NCI-H146 treated with DMSO at 0.1 percent for 48 hours (cell line): ENCODE results near the gene ADGRF3.
"Not testable (repeated sequence)": the region's sequence is repeated elsewhere in the genome, so short reads cannot be mapped to it uniquely, and the experiment has no call there.

ENCODE experiments used
- DNase-seq: peaks from one replicate; lab custom pipeline; 2025; ENCODE audit not compliant: unreplicated experiment; lab: John Stamatoyannopoulos, UW

Gene ADGRF3

GRCh38 chr2:26283606-26284005, 63.0 kb downstream of the ADGRF3 start:
- DNase-seq, result no peak

- DNase-seq, result no peak
These were observed 65.4 kb downstream of the ADGRF3 start for GRCh38 chr2:26281226-26281625.

DNA sequence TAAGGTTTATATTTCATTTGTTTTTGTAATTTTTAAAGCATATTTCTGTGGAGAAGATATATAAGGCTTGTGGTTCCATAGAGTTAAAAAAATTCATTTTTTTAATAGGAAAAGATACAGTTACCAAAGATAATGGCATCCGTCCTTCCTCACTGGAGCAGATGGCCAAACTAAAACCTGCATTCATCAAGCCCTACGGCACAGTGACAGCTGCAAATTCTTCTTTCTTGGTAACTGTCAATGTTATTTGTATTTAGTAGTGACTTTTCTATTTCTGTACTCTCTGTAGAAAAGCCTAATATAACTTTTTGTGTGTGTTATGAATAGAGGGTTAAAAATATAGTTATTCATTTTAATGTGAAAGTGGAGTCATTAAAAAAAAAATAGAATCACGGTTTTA, 66.7 kb downstream of the ADGRF3 start:
- no peak for DNase-seq

DNA sequence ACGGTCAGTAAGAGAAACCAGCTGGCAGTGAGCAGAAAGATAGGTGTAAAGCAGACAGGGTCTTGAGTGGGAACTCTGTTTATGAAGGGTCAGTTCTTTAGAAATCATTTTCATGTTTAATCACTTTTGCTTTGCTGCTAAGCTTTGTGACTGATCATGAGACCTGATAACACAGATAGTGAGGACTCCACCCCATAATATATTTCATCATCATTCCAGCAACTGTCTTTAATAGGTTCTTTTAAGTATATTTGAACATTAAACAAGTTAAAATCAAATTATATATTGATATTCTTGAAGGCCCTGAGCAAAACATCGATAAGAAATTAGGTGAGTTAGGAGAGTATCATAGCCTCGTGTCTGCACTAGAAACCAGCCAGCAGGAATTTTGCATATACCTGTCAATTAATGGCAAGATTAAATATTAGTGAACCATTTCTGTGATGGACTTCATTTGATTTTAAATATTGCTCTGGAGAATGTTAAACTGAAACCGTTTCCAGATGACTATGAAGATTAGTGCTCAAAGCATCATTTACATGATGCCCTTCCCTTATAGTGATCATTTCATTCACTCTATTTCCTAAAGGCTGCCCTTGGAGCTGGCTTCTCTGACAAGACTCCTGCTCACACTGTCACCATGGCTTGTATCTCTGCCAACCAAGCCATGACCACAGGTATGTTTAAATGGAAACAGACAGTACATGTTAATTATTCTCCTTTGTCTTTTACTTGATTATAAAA, 69.9 kb downstream of the ADGRF3 start:
- DNase-seq, result no peak

GRCh38 chr2:26274058-26274613, 72.5 kb downstream of the ADGRF3 start:
- no peak for DNase-seq

DNA sequence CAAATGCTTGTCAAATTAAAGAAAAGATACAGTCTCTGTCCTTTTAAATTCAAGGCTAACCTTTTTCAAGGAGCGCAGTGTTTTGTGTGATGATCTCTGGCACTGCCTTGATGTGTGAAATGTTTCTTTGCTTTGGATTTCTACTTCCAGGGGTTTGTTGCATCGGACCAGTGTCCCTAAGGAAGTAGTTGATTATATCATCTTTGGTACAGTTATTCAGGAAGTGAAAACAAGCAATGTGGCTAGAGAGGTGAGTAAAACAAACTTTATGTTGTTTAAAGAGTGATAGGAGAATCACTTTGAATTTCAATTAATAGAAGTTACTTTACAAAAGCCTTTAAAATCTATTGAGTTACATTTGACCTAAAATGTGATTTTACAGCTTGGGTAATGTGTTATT, 73.1 kb downstream of the ADGRF3 start:
- no peak for DNase-seq

DNA sequence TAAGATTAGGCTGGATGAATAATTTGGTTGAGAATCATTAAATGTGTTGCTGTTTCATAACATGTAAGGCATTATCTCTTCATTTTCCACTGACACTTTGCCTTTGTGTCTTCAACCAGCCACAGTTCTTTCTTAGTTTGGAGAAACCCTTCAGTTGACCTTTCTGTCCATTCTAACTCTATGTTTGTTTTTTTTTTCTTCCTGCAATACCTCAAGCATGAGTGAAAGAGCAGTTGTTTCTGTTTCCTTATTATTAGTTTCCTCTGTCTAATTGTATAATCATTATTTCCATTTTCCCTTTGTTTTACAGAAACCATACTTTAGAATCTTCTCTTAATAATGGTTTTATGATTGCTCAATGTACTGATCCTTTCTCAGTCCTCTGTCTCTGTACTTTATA, 76.2 kb downstream of the ADGRF3 start:
- DNase-seq, result no peak

DNA sequence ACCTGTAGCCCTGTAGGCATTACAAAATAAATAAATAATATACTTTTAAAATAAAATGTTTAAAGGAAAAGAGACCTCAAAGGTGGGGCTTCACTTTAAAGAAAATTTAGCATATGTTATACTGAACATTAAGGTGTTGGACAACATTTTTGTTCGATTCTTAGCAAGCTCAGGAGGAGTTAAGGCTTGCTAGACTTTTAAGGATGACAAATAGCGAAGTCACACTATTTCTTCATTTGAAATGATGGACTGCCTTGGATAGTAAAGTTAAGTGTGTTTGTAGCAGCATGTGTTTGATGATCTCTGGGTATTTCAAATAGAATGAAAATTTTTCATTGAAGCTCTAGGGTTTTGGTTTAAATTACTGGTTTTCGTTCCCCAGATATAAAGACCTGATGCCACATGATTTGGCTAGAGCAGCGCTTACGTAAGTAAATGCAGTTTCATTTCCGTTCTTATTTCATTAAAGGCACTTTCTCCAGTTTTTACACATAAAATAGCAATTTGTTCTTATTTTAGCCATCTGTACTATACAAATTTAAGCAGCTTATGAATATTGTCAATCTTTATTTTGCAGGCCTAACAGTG, 76.9 kb downstream of the ADGRF3 start:
- DNase-seq, result no peak

- not testable (repeated sequence) for DNase-seq
These were observed 77.8 kb downstream of the ADGRF3 start for GRCh38 chr2:26268670-26269385.

DNA sequence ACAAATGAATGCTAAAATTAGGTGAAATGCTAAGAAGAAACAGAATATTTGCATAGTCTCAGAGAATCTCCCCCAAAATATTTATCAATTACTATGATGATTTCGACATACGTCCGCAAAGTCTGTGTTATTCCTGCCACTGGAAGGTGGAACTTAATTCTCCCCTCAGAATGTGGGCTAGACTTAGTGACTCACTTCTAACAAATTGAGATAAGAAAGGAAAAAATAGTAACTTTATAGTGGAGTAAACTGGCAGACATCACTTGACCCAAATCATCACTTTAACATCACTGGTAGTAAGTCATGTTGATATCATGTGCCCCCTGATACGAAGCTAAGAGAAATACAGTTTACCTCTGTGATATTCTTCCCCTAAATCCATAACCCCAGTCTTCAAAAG, 78.4 kb downstream of the ADGRF3 start:
- DNase-seq, result no peak

DNA sequence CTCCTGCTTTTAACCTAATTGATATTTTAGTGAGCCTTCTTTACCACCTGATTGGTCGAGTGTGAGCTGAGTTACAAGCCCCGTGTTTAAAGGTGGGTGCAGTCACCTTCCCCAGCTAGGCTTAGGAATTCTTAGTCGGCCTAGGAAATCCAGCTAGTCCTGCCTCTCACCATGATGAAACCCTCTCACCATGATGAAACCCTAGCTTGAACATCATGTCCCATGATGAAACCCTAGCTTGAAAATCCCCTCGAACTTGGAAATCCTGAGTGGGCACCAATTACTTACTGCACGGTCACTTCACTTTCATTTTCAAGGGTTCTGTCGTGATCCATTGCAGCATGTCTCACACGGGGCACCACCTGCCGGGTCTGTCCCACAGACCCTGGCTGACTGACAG, 87.8 kb downstream of the ADGRF3 start:
- DNase-seq, result not testable (repeated sequence)
